Gastroesophageal sphincter (tissue), 4 donors: ENCODE data around the gene BAMBI. TPM values are rescaled to one million over a fixed set of nuclear protein-coding genes. Genes with fewer than 3 reads are reported as not detected.

ENCODE experiments used
- ATAC-seq: fragments of 150-250 bp; one replicate; pipeline ENCODE4 v1.9.1; 2016; ENCODE audit warnings: mild to moderate bottlenecking, moderate library complexity
- H3K27ac ChIP-seq, 4 donors: fragments of 200-600 bp; sonication (generic) in 3 of 4; 1 replicate in 3 of 4; 2 replicates in 1 of 4; pipeline ENCODE4 v1.5.1; 2016 to 2019
- H3K27me3 ChIP-seq: fragments of 200-600 bp; sonication (generic); one replicate; pipeline ENCODE4 v1.5.1; 2019
- H3K36me3 ChIP-seq, 2 donors: fragments of 200-600 bp; sonication (generic); one replicate each; pipeline ENCODE4 v1.5.1; 2019; ENCODE audit warnings: control low read depth in 1 of 2
- H3K4me1 ChIP-seq, 3 donors: fragments of 200-600 bp; sonication (generic); 1 replicate in 2 of 3; 2 replicates in 1 of 3; pipeline ENCODE4 v1.5.1; 2016 to 2019; ENCODE audit warnings: control low read depth in 2 of 3
- H3K4me3 ChIP-seq, 2 donors: fragments of 200-600 bp; sonication (generic); one replicate each; pipeline ENCODE4 v1.5.1; 2019; ENCODE audit warnings: mild to moderate bottlenecking in 1 of 2, moderate library complexity in 1 of 2
- H3K9me3 ChIP-seq, 3 donors: fragments of 200-600 bp; sonication (generic); one replicate each; pipeline ENCODE4 v1.5.1; 2017 to 2019; ENCODE audit warnings: control low read depth in 2 of 3
- CTCF ChIP-seq, 4 experiments: fragments of 200-600 bp in 2 of 4; fragments of 450-650 bp in 2 of 4; sonication (generic) in 1 of 4; IDR thresholded peaks; one replicate each; pipeline ENCODE4 v1.5.1; 2017 to 2019; ENCODE audit warnings: antibody characterized with exemption in 4 of 4, mild to moderate bottlenecking in 2 of 4, moderate library complexity in 2 of 4
- EP300 ChIP-seq: sonication (generic); formaldehyde crosslinking; IDR thresholded peaks from one replicate; pipeline ENCODE4 v1.6.1; 2017; ENCODE audit warnings: antibody characterized with exemption, mild to moderate bottlenecking
- POLR2A ChIP-seq, 2 donors: fragments of 450-650 bp; IDR thresholded peaks; one replicate each; pipeline ENCODE4 v1.6.1; 2017; ENCODE audit warnings: antibody characterized with exemption in 2 of 2, mild to moderate bottlenecking in 2 of 2, moderate library complexity in 1 of 2
- POLR2AphosphoS5 ChIP-seq: sonication (generic); formaldehyde crosslinking; IDR thresholded peaks from one replicate; pipeline ENCODE4 v1.6.1; 2017; ENCODE audit warnings: antibody characterized with exemption
- WGBS, 2 donors: methylation state at CpG; one replicate each; pipeline ENCODE4 v1.1.5; 2018; ENCODE audit warnings: low coverage in 1 of 2; 5-methylcytosine and 5-hydroxymethylcytosine counted together
- small RNA-seq, 4 donors: library from RNA; depleted of rRNA; stranded (forward); fragments of <200 nt; gene quantifications; one replicate each; pipeline ENCODE3, GENCODE V24; 2016
- total RNA-seq, 4 donors: library from RNA; depleted of rRNA; stranded (reverse); fragments of >200 nt; gene quantifications; one replicate each; pipeline ENCODE4 v1.1.0, GENCODE V29; 2016

The BAMBI gene
- total RNA-seq, 4 donors from 2014 or later = 5.6 to 6.0 (median 5.8) TPM

GRCh38 chr10:28722065-28722803 lies 44.9 kb downstream of the BAMBI start:
- peak; percentile 41 for ATAC-seq
- peak overlapping the region; percentile 3 to 47 for H3K4me3 ChIP-seq
- peaks cover 50% of the 10 kb centered on the region for H3K27me3 ChIP-seq
- 4 to 5% methylated on average over 8 to 11 of the region's 46 CpGs for WGBS, 2 donors
- TF ChIP-seq CTCF (IDR thresholded peaks at IDR 0.05) (no peak), POLR2A (IDR thresholded peaks at IDR 0.05) (no peak), POLR2AphosphoS5 (no peak), EP300 (no peak)
- H3K4me1 ChIP-seq = peaks cover 0 to 13% (median 0%) of the 10 kb centered on the region in 3 donors
- H3K9me3 ChIP-seq = no peaks in the 10 kb centered on the region
- H3K36me3 ChIP-seq = no peaks in the 10 kb centered on the region
- peak overlapping the region in 1 of 4 donors; percentile 40 for H3K27ac ChIP-seq

DNA sequence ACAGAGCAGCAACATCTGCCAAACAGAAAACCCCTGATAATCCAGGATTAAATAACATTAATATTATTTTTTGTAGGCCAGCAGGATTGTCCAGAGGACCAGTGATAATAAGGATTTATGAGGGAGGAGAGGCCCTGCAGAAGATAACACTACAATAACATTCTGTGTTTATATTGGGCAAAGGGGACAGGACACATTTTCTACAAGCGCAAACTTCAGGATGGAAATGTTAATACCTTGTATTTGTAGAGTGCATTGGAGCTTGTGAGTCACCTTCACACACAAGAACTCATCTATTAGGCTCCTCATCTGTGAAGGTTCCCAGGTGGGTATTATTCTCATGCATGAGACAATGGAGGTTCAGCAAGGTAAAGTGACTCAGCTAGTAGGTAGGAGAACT lies 51.0 kb downstream of the BAMBI start:
- WGBS, 2 donors = 64 to 83% methylated on average over 1 of the region's 1 CpG
- ATAC-seq = no peak

DNA sequence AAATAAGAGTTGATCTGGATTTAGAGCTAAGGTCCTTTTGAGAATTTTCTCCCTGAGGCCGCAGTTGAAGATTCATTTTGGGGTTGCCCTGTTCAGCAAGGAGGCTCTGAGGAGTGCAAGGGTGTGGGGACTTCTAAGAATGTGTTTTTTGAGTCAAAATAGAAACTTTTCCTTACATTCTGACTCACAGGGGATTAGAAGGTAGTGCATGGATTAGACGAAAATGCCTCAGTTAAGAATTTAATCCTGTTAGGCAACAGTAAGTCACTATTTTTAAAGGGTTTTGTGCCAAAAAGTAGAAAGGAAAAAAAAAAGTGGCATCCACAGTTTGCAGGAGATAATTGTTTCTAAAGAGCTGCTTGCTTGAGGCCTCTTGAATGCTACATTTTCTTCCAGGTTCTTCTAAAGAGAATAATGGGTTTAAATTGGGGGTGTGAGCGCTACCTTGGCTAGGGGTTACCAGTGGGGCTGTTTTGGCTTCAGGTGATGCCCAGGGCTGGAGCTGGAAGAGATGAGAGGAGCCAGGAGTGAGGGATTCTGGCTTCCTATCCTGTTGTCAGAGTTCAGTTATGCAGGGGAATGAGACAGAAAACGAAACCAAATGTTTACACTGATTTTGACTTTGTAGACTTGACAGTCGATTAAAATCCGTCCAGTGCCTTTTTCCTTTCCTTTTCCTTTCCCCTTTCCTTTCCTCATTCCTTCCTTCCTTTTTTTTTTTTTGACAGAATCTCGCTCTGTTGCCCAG lies 52.9 kb downstream of the BAMBI start:
- WGBS, 2 donors = 62 to 70% methylated on average over 7 of the region's 7 CpGs

More for the DNA sequence above, 51.0 kb downstream of the BAMBI start:
- peaks cover 9% of the 10 kb centered on the region for H3K27me3 ChIP-seq
- TF ChIP-seq POLR2A (IDR thresholded peaks at IDR 0.05) = no peak
- TF ChIP-seq POLR2AphosphoS5 = no peak
- TF ChIP-seq CTCF (IDR thresholded peaks at IDR 0.05) = no peak
- no peak for TF ChIP-seq EP300
- H3K27ac ChIP-seq = no peak overlapping the region
- peaks cover 0 to 2% (median 0%) of the 10 kb centered on the region in 3 donors for H3K9me3 ChIP-seq
- no peak overlapping the region for H3K4me3 ChIP-seq
- H3K4me1 ChIP-seq = no peaks in the 10 kb centered on the region
- H3K36me3 ChIP-seq = no peaks in the 10 kb centered on the region

GRCh38 chr10:28732091-28732490 lies 54.8 kb downstream of the BAMBI start:
- no peaks in the 10 kb centered on the region for H3K4me1 ChIP-seq
- TF ChIP-seq EP300 (no peak), POLR2AphosphoS5 (no peak), CTCF (IDR thresholded peaks at IDR 0.05) (no peak), POLR2A (IDR thresholded peaks at IDR 0.05) (no peak)
- no peak for ATAC-seq
- H3K9me3 ChIP-seq = peaks cover 0 to 9% (median 0%) of the 10 kb centered on the region in 3 donors
- H3K27ac ChIP-seq = no peak overlapping the region
- no peaks in the 10 kb centered on the region for H3K27me3 ChIP-seq
- no peak overlapping the region for H3K4me3 ChIP-seq
- no peaks in the 10 kb centered on the region for H3K36me3 ChIP-seq
- 91 to 100% methylated on average over 2 to 8 of the region's 8 CpGs for WGBS, 2 donors

More for the DNA sequence above, 52.9 kb downstream of the BAMBI start:
- Histone ChIP-seq H3K9me3 (peaks cover 0 to 9% (median 0%) of the 10 kb centered on the region in 3 donors), H3K36me3 (no peaks in the 10 kb centered on the region), H3K27me3 (peaks cover 7% of the 10 kb centered on the region), H3K4me1 (no peaks in the 10 kb centered on the region), H3K27ac (no peak overlapping the region), H3K4me3 (no peak overlapping the region)
- no peak for ATAC-seq
- TF ChIP-seq EP300 (no peak), POLR2AphosphoS5 (no peak), POLR2A (IDR thresholded peaks at IDR 0.05) (no peak), CTCF (IDR thresholded peaks at IDR 0.05) (no peak)

Small RNA genes lying within 50 kb of the gene (small RNA-seq; reads per million reads assigned to genes)
- gene RNU4ATAC6P = 0 reads per million in 4 donors
- gene RNU6-1067P = 0 to 0.13 (median 0) reads per million in 4 donors

Other genes with a start within 250 kb of the BAMBI start
- 100 to 1,000 TPM; 141 to 162 (median 155) TPM for gene WAC, start 144.4 kb upstream of the BAMBI start, total RNA-seq